Keratinocyte (primary cell): ENCODE measurements around the gene JSRP1. TPM values are rescaled to one million over a fixed set of nuclear protein-coding genes. Genes with fewer than 3 reads are reported as not detected.

Source experiments
- DNase-seq: peaks from one replicate; pipeline ENCODE4 v3.0.0-alpha.2; 2011; ENCODE audit warnings: low read depth, missing footprints, low spot score
- FAIRE-seq: peaks from 2 replicates; lab custom pipeline; 2011; peaks lifted over from hg19 to GRCh38; lab: Jason Lieb, UNC
- H2AFZ ChIP-seq: 2 replicates; pipeline ENCODE4 v1.6.0; 2012; ENCODE audit warnings: low read length, control low read depth, inconsistent platforms; ENCODE audit not compliant: control insufficient read depth
- H3K27ac ChIP-seq: 2 replicates; pipeline ENCODE4 v1.5.1; 2011; ENCODE audit warnings: low read length; ENCODE audit not compliant: control insufficient read depth, insufficient read depth
- H3K27me3 ChIP-seq: 3 replicates; pipeline ENCODE4 v1.6.0; 2011; ENCODE audit warnings: low read length; ENCODE audit not compliant: control insufficient read depth, insufficient read depth; ENCODE audit errors: extremely low read depth
- H3K36me3 ChIP-seq, 2 experiments: 2 replicates in 1 of 2; 3 replicates in 1 of 2; pipeline ENCODE4 v1.5.1; 2011; ENCODE audit warnings: low read length in 2 of 2, mild to moderate bottlenecking in 1 of 2; ENCODE audit not compliant: control insufficient read depth in 2 of 2, insufficient read depth in 2 of 2; ENCODE audit errors: extremely low read depth in 1 of 2
- H3K4me1 ChIP-seq: 3 replicates; pipeline ENCODE4 v1.5.1; 2011; ENCODE audit warnings: low read length; ENCODE audit not compliant: control insufficient read depth, insufficient read depth; ENCODE audit errors: extremely low read depth
- H3K4me2 ChIP-seq: 3 replicates; pipeline ENCODE4 v1.6.0; 2011; ENCODE audit warnings: low read depth, low read length; ENCODE audit not compliant: control insufficient read depth, insufficient read depth; ENCODE audit errors: extremely low read depth
- H3K4me3 ChIP-seq, 3 experiments: fragments of 200-600 bp in 1 of 3; sonication (generic) in 1 of 3; 2 replicates in 2 of 3; 3 replicates in 1 of 3; pipeline ENCODE4 v1.5.1; 2011 to 2016; ENCODE audit warnings: low read length in 3 of 3, mild to moderate bottlenecking in 3 of 3, control low read depth in 2 of 3, inconsistent platforms in 1 of 3, low read depth in 1 of 3, mixed read lengths in 1 of 3, mixed run types in 1 of 3, moderate library complexity in 1 of 3; ENCODE audit not compliant: control insufficient read depth in 2 of 3, insufficient read depth in 2 of 3; ENCODE audit errors: extremely low read depth in 1 of 3
- H3K79me2 ChIP-seq: 2 replicates; pipeline ENCODE4 v1.6.0; 2012; ENCODE audit warnings: low read length; ENCODE audit not compliant: control insufficient read depth, insufficient read depth
- H3K9ac ChIP-seq: 3 replicates; pipeline ENCODE4 v1.6.0; 2011; ENCODE audit warnings: low read length; ENCODE audit not compliant: control insufficient read depth, insufficient read depth; ENCODE audit errors: extremely low read depth
- H3K9me1 ChIP-seq: 3 replicates; pipeline ENCODE4 v1.6.0; 2011; ENCODE audit warnings: low read length; ENCODE audit not compliant: control insufficient read depth, insufficient read depth; ENCODE audit errors: extremely low read depth
- H3K9me3 ChIP-seq: 2 replicates; pipeline ENCODE4 v1.5.1; 2012; ENCODE audit warnings: low read depth, low read length; ENCODE audit not compliant: control insufficient read depth
- H4K20me1 ChIP-seq: 3 replicates; pipeline ENCODE4 v1.6.0; 2011; ENCODE audit warnings: low read length; ENCODE audit not compliant: control insufficient read depth, insufficient read depth; ENCODE audit errors: extremely low read depth
- EZH2 ChIP-seq: IDR thresholded peaks from one replicate; pipeline ENCODE4 v1.6.1; 2012; ENCODE audit warnings: inconsistent platforms, mild to moderate bottlenecking, low read length, moderate library complexity
- dilution Hi-C: fragments of 300-500 bp; cut with MboI; formaldehyde crosslinking; loops from one replicate; pipeline ENCODE4 v1.7.0; 2020; ENCODE audit warnings: low sequenced_read_pairs; ENCODE audit not compliant: extremely low pct_ligation_motif_present
- polyA plus RNA-seq, 5 experiments: library from polyadenylated mRNA; depleted of rRNA in 3 of 5; stranded (reverse) in 3 of 5; stranded (forward) in 1 of 5; unstranded in 1 of 5; fragments of >200 nt; gene quantifications; 1 replicate in 1 of 5; 2 replicates in 3 of 5; 3 replicates in 1 of 5; pipeline versions ENCODE4 v1.2.1 to v1.2.3, GENCODE V29; 2011 to 2012; ENCODE audit warnings: missing spikeins in 2 of 5, low read depth in 1 of 5, low replicate concordance in 1 of 5
- TF ChIP-seq, protein P1 (sequence below), 3 experiments: IDR thresholded peaks in 1 of 3; conservative IDR thresholded peaks in 1 of 3; optimal IDR thresholded peaks in 1 of 3; 2 replicates in 2 of 3; 3 replicates in 1 of 3; pipeline versions ENCODE3 to v1.5.1; 2011; ENCODE audit warnings: low read length in 3 of 3, mild to moderate bottlenecking in 3 of 3, moderate library complexity in 2 of 3, control low read depth in 1 of 3, inconsistent platforms in 1 of 3; ENCODE audit not compliant: insufficient read depth in 2 of 3; ENCODE audit errors: extremely low read depth in 1 of 3

JSRP1 gene
- polyA plus RNA-seq, 1 donor (not counting 4 experiments of a cell fraction or from before 2014, with no cell fraction given) = not detected

DNA sequence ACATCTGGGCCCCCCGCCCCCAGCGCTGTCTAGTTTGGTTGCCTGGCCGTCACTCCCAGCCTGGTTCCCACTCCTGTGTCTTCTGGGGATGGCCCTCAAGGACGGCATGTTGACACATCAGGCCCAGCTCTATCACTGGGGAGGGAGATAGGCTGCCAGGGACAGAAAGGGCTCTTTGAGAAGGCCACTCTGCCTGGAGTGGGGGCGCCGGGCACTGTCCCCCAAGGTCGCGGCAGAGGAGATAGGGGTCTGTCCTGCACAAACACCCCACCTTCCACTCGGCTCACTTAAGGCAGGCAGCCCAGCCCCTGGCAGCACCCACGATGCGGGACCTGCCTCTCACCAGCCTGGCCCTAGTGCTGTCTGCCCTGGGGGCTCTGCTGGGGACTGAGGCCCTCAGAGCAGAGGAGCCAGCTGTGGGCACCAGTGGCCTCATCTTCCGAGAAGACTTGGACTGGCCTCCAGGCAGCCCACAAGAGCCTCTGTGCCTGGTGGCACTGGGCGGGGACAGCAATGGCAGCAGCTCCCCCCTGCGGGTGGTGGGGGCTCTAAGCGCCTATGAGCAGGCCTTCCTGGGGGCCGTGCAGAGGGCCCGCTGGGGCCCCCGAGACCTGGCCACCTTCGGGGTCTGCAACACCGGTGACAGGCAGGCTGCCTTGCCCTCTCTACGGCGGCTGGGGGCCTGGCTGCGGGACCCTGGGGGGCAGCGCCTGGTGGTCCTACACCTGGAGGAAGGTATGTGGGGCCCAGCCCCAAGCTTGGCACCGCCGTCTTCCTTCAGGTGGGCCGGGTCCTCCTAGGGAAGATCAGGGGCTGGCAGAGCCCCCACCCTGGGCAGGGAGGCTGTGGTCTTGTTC is 7.0 kb downstream of the JSRP1 start, which contains the start of gene AMH:
Gene AMH (plus strand): TSS at position 314 of the 857 bp plus-strand sequence. CDS start 10 bp downstream, at position 324.
- Histone ChIP-seq H3K9me1 (no peaks in the 10 kb centered on the region), H3K27ac (no peak within 1 kb of the TSS), H2AFZ (no peak within 1 kb of the TSS), H3K4me2 (no peak within 1 kb of the TSS), H4K20me1 (peaks cover 9% of the 10 kb centered on the region), H3K4me3 (no peak within 1 kb of the TSS), H3K36me3 (peaks cover 13 to 23% of the 10 kb centered on the region in 2 experiments), H3K9ac (no peak within 1 kb of the TSS), H3K9me3 (no peaks in the 10 kb centered on the region), H3K4me1 (no peaks in the 10 kb centered on the region), H3K79me2 (peaks cover 4% of the 10 kb centered on the region), H3K27me3 (peaks cover 47% of the 10 kb centered on the region)
- no peak for FAIRE-seq
- dilution Hi-C loops = no loop called here
- TF ChIP-seq, protein P1, sequence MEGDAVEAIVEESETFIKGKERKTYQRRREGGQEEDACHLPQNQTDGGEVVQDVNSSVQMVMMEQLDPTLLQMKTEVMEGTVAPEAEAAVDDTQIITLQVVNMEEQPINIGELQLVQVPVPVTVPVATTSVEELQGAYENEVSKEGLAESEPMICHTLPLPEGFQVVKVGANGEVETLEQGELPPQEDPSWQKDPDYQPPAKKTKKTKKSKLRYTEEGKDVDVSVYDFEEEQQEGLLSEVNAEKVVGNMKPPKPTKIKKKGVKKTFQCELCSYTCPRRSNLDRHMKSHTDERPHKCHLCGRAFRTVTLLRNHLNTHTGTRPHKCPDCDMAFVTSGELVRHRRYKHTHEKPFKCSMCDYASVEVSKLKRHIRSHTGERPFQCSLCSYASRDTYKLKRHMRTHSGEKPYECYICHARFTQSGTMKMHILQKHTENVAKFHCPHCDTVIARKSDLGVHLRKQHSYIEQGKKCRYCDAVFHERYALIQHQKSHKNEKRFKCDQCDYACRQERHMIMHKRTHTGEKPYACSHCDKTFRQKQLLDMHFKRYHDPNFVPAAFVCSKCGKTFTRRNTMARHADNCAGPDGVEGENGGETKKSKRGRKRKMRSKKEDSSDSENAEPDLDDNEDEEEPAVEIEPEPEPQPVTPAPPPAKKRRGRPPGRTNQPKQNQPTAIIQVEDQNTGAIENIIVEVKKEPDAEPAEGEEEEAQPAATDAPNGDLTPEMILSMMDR (optimal IDR thresholded peaks at IDR 0.05 in 1 of 3, IDR thresholded peaks at IDR 0.05 in 1 of 3, conservative IDR thresholded peaks at IDR 0.05 in 1 of 3; ENCODE audit: extremely low read depth in 1 of 3, insufficient read depth in 2 of 3, low read length in 3 of 3) = no peak
- DNase-seq = no peak

DNA sequence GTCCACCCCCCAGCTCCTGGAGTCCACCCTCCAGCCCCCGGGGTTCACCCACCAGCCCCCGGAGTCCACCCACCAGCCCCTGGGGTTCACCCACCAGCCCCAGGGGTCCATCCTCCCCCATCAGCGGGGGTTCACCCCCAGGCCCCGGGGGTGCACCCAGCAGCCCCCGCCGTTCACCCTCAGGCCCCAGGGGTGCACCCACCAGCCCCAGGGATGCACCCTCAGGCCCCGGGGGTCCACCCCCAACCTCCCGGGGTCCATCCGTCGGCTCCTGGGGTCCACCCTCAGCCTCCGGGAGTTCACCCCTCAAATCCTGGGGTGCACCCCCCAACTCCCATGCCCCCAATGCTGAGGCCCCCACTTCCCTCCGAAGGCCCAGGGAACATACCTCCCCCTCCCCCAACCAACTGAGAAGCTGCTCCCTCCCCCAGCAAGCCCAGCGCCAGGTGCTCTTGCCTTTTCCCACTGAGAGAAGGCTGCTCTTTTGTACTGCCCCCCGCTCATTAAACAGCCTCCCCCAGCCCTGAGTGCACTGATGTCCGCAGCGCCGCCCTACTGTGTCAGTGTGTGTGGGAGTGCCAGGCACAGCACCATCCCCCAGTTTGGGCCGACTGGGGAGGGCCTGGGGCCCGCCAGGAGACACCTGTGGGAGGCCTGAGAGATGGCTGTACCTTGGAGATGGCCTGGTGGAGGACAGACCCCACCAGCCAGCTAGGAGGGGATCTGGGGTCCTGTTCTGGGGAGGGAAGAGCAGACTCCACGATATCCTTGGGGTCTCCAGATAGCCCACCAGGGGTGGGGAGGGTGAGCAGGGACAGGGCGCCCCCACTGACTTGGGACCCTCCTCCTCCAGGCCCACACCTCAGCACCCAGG is 7.8 kb downstream of the JSRP1 start:
- no peak overlapping the region for H3K27ac ChIP-seq
- no peak for TF ChIP-seq EZH2
- TF ChIP-seq, protein P1 (optimal IDR thresholded peaks at IDR 0.05 in 1 of 3, IDR thresholded peaks at IDR 0.05 in 1 of 3, conservative IDR thresholded peaks at IDR 0.05 in 1 of 3; ENCODE audit: extremely low read depth in 1 of 3, insufficient read depth in 2 of 3, low read length in 3 of 3) = no peak
- no peaks in the 10 kb centered on the region for H3K9me3 ChIP-seq
- H2AFZ ChIP-seq = no peak overlapping the region
- no peak for DNase-seq
- H3K36me3 ChIP-seq = peaks cover 13 to 31% of the 10 kb centered on the region in 2 experiments
- H3K79me2 ChIP-seq = peaks cover 12% of the 10 kb centered on the region
- no peak overlapping the region for H3K4me3 ChIP-seq
- FAIRE-seq = no peak
- H3K4me2 ChIP-seq = no peak overlapping the region
- H3K27me3 ChIP-seq = peaks cover 39% of the 10 kb centered on the region
- H3K4me1 ChIP-seq = no peaks in the 10 kb centered on the region
- dilution Hi-C loops = no loop called here
- no peak overlapping the region for H3K9ac ChIP-seq
- peaks cover 11% of the 10 kb centered on the region for H4K20me1 ChIP-seq
- H3K9me1 ChIP-seq = no peaks in the 10 kb centered on the region
